K562 (cell line): ENCODE measurements around the gene SPTBN4. TPM values are rescaled to one million over a fixed set of nuclear protein-coding genes. Genes with fewer than 3 reads are reported as not detected.
A peak's percentile ranks its signal among the peaks of the same experiment; 100 is the strongest.

Source experiments
- CEBPG ChIP-seq, 3 experiments: fragments of 200-800 bp in 1 of 3; sonication (Bioruptor generic) in 1 of 3; sonication (generic) in 1 of 3; formaldehyde crosslinking in 1 of 3; IDR thresholded peaks in 2 of 3; conservative IDR thresholded peaks in 1 of 3; 2 replicates each; pipeline versions ENCODE4 v1.6.1 to v1.8.0; 2016 to 2022; ENCODE audit warnings: missing compliant biosample characterization in 2 of 3, missing genetic modification characterization in 2 of 3, mild to moderate bottlenecking in 1 of 3, missing genetic modification reagents in 1 of 3
- FOXA3 ChIP-seq, 2 experiments: fragments of 450-650 bp in 1 of 2; sonication (generic) in 1 of 2; formaldehyde crosslinking; IDR thresholded peaks in 1 of 2; conservative IDR thresholded peaks in 1 of 2; 2 replicates each; pipeline versions ENCODE4 v1.4.0 to v1.8.0; 2020 to 2022; ENCODE audit warnings: mild to moderate bottlenecking in 2 of 2, missing genetic modification reagents in 1 of 2
- FOXK2 ChIP-seq, 2 experiments: fragments of 450-650 bp; IDR thresholded peaks in 1 of 2; conservative IDR thresholded peaks in 1 of 2; 2 replicates each; pipeline ENCODE4 v1.6.1; 2016; ENCODE audit warnings: low read depth in 2 of 2, mild to moderate bottlenecking in 1 of 2
- GATAD2A ChIP-seq: fragments of 450-650 bp; IDR thresholded peaks from 2 replicates; pipeline ENCODE4 v1.6.1; 2017
- LARP7 ChIP-seq: fragments of 450-650 bp; IDR thresholded peaks from 2 replicates; pipeline ENCODE4 v1.6.1; 2016
- MAFF ChIP-seq: IDR thresholded peaks from 2 replicates; pipeline ENCODE4 v1.6.1; 2012; ENCODE audit warnings: low read length, improper control_type of control experiment
- MAFG ChIP-seq: fragments of 450-650 bp; conservative IDR thresholded peaks from 2 replicates; pipeline ENCODE4 v1.6.1; 2016; ENCODE audit warnings: missing genetic modification characterization, missing compliant biosample characterization
- PHB2 ChIP-seq: fragments of 450-650 bp; IDR thresholded peaks from 2 replicates; pipeline ENCODE4 v1.6.1; 2017; ENCODE audit warnings: low read depth
- POLR2H ChIP-seq: IDR thresholded peaks from 2 replicates; pipeline ENCODE4 v1.6.1; 2016; ENCODE audit warnings: missing genetic modification characterization, low read depth, mild to moderate bottlenecking, control low read depth, missing compliant biosample characterization, moderate library complexity
- RBM15 ChIP-seq: fragments of 200-400 bp; formaldehyde crosslinking; IDR thresholded peaks from 2 replicates; pipeline ENCODE4 v1.6.1; 2018; ENCODE audit warnings: mild to moderate bottlenecking, low read length, moderate library complexity; ENCODE audit not compliant: insufficient read depth
- SMARCA5 ChIP-seq: fragments of 450-650 bp; IDR thresholded peaks from 2 replicates; pipeline ENCODE4 v1.6.1; 2016
- TAF15 ChIP-seq: fragments of 200-400 bp; formaldehyde crosslinking; IDR thresholded peaks from 2 replicates; pipeline ENCODE4 v1.6.1; 2017; ENCODE audit warnings: mild to moderate bottlenecking, low read depth, low read length, moderate library complexity
- ZNF384 ChIP-seq: IDR thresholded peaks from 2 replicates; pipeline ENCODE4 v1.6.1; 2012; ENCODE audit warnings: low read depth, low read length, improper control_type of control experiment
- ZNF668 ChIP-seq: fragments of 250-450 bp; sonication (Bioruptor Pico); IDR thresholded peaks from 2 replicates; pipeline ENCODE4 v1.8.0; 2022; ENCODE audit warnings: mild to moderate bottlenecking, inconsistent platforms
- polyA plus RNA-seq, 8 experiments: library from polyadenylated mRNA; depleted of rRNA in 4 of 8; stranded (reverse) in 5 of 8; unstranded in 3 of 8; fragments of >200 nt; fragmentation: Nextera tagmentation in 2 of 8; fragmentation: Illumina TruSeq in 1 of 8; extraction: Ambion mirVana in 2 of 8; extraction: Trizol in 1 of 8; gene quantifications; 2 replicates each; pipeline versions ENCODE4 v1.2.1 to v1.2.3, GENCODE V29; 2011 to 2014; ENCODE audit warnings: inconsistent platforms in 1 of 8, missing spikeins in 1 of 8
- total RNA-seq, 7 experiments: library from RNA; depleted of rRNA in 6 of 7; stranded (reverse); fragments of >200 nt in 6 of 7; fragmentation: Illumina TruSeq in 2 of 7; extraction: Trizol in 2 of 7; gene quantifications; 2 replicates each; pipeline versions ENCODE4 v1.2.1 to v1.2.3, GENCODE V29; 2011 to 2021; ENCODE audit warnings: low replicate concordance in 1 of 7
- TF ChIP-seq, protein P1 (sequence below): fragments of 250-450 bp; sonication (Bioruptor Pico); IDR thresholded peaks from 2 replicates; pipeline ENCODE4 v1.4.0; 2020; ENCODE audit warnings: mild to moderate bottlenecking, moderate library complexity
- TF ChIP-seq, protein P2 (sequence below): sonication (generic); formaldehyde crosslinking; IDR thresholded peaks from 2 replicates; pipeline ENCODE4 v1.8.0; 2022; ENCODE audit warnings: mild to moderate bottlenecking, low read depth, missing genetic modification reagents
- TF ChIP-seq, protein P3 (sequence below): conservative IDR thresholded peaks from 2 replicates; pipeline ENCODE4 v1.6.1; 2011; ENCODE audit warnings: low read depth, mild to moderate bottlenecking, low read length; ENCODE audit not compliant: control insufficient read depth
- TF ChIP-seq, protein P4 (sequence below): fragments of 200-400 bp; formaldehyde crosslinking; IDR thresholded peaks from 2 replicates; pipeline ENCODE4 v1.6.1; 2017; ENCODE audit warnings: mild to moderate bottlenecking, low read depth, low read length, moderate library complexity
- TF ChIP-seq, protein P5 (sequence below): sonication (generic); formaldehyde crosslinking; IDR thresholded peaks from 2 replicates; pipeline ENCODE4 v1.8.0; 2022; ENCODE audit warnings: missing genetic modification reagents, mild to moderate bottlenecking, borderline replicate concordance

Gene SPTBN4
- total and polyA plus RNA-seq, 9 of the 15 experiments (the other 6 are each of a cell fraction or from before 2014, with no cell fraction given), result 0.01 to 1.5 (median 0.86) TPM

DNA sequence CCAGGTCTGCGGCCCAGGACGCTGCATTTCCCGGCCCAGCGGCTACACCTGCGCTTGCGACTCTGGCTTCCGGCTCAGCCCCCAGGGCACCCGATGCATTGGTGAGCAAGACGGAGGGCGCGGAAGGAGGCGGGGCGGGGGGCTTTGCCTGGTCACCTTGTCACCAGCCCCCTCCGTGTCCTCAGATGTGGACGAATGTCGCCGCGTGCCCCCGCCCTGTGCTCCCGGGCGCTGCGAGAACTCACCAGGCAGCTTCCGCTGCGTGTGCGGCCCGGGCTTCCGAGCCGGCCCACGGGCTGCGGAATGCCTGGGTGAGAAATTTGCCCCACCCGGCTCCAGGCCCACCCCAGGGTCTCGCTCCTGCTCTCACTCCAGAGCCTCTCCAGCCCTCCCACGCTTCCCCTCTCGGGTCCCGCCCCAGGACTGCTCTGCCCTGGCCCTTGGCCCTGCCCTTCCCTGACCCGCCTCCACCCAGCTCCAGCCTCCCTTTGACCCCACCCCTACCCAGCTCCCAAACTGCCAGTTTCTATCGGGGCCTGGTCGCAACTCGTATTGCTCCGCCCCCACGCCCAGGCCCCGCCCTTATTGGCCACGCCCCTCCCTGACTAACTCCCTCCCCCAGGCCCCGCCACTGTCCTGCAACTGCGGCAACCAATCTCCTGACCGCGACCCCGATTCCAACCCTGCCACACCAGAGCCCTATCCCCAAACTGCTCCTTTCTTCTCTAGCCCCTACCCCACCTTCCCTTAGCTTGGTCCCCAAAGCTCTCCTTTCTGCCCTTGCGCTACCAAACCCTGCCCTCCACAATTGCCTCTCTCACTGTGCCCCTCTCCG, 143.0 kb downstream of the SPTBN4 start (continued):
- TF ChIP-seq, protein P1, sequence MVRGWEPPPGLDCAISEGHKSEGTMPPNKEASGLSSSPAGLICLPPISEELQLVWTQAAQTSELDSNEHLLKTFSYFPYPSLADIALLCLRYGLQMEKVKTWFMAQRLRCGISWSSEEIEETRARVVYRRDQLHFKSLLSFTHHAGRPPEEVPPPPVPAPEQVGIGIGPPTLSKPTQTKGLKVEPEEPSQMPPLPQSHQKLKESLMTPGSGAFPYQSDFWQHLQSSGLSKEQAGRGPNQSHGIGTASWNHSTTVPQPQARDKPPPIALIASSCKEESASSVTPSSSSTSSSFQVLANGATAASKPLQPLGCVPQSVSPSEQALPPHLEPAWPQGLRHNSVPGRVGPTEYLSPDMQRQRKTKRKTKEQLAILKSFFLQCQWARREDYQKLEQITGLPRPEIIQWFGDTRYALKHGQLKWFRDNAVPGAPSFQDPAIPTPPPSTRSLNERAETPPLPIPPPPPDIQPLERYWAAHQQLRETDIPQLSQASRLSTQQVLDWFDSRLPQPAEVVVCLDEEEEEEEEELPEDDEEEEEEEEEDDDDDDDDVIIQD (CRISPR knock-in tag), result no peak
- TF ChIP-seq SMARCA5 (no peak; the same call in 1 of the 2 replicates), FOXA3 (CRISPR knock-in tag; conservative IDR thresholded peaks at IDR 0.05 in 1 of 2, IDR thresholded peaks at IDR 0.05 in 1 of 2) (no peak), GATAD2A (no peak), RBM15 (no peak), MAFG (tag) (no peak), CEBPG (CRISPR knock-in tag; IDR thresholded peaks at IDR 0.05) (no peak), CEBPG (tag; conservative IDR thresholded peaks at IDR 0.05 in 1 of 2, IDR thresholded peaks at IDR 0.05 in 1 of 2) (no peak), POLR2H (tag) (no peak), FOXK2 (conservative IDR thresholded peaks at IDR 0.05 in 1 of 2, IDR thresholded peaks at IDR 0.05 in 1 of 2; ENCODE audit: low read depth in 2 of 2) (peak in 1 of 2 experiments; percentile 48; a peak in 1 of 4 replicates), MAFF (no peak), ZNF384 (no peak), TAF15 (no peak), ZNF668 (CRISPR knock-in tag) (no peak), LARP7 (no peak), PHB2 (no peak)
- TF ChIP-seq, protein P2, sequence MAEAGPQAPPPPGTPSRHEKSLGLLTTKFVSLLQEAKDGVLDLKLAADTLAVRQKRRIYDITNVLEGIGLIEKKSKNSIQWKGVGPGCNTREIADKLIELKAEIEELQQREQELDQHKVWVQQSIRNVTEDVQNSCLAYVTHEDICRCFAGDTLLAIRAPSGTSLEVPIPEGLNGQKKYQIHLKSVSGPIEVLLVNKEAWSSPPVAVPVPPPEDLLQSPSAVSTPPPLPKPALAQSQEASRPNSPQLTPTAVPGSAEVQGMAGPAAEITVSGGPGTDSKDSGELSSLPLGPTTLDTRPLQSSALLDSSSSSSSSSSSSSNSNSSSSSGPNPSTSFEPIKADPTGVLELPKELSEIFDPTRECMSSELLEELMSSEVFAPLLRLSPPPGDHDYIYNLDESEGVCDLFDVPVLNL, result no peak
- TF ChIP-seq, protein P3, sequence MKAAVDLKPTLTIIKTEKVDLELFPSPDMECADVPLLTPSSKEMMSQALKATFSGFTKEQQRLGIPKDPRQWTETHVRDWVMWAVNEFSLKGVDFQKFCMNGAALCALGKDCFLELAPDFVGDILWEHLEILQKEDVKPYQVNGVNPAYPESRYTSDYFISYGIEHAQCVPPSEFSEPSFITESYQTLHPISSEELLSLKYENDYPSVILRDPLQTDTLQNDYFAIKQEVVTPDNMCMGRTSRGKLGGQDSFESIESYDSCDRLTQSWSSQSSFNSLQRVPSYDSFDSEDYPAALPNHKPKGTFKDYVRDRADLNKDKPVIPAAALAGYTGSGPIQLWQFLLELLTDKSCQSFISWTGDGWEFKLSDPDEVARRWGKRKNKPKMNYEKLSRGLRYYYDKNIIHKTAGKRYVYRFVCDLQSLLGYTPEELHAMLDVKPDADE, result no peak
- TF ChIP-seq, protein P4, sequence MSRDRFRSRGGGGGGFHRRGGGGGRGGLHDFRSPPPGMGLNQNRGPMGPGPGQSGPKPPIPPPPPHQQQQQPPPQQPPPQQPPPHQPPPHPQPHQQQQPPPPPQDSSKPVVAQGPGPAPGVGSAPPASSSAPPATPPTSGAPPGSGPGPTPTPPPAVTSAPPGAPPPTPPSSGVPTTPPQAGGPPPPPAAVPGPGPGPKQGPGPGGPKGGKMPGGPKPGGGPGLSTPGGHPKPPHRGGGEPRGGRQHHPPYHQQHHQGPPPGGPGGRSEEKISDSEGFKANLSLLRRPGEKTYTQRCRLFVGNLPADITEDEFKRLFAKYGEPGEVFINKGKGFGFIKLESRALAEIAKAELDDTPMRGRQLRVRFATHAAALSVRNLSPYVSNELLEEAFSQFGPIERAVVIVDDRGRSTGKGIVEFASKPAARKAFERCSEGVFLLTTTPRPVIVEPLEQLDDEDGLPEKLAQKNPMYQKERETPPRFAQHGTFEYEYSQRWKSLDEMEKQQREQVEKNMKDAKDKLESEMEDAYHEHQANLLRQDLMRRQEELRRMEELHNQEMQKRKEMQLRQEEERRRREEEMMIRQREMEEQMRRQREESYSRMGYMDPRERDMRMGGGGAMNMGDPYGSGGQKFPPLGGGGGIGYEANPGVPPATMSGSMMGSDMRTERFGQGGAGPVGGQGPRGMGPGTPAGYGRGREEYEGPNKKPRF, result no peak
- TF ChIP-seq, protein P5, sequence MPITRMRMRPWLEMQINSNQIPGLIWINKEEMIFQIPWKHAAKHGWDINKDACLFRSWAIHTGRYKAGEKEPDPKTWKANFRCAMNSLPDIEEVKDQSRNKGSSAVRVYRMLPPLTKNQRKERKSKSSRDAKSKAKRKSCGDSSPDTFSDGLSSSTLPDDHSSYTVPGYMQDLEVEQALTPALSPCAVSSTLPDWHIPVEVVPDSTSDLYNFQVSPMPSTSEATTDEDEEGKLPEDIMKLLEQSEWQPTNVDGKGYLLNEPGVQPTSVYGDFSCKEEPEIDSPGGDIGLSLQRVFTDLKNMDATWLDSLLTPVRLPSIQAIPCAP (CRISPR knock-in tag), result no peak
